ENCODE results near the gene TMEM198.

DNA sequence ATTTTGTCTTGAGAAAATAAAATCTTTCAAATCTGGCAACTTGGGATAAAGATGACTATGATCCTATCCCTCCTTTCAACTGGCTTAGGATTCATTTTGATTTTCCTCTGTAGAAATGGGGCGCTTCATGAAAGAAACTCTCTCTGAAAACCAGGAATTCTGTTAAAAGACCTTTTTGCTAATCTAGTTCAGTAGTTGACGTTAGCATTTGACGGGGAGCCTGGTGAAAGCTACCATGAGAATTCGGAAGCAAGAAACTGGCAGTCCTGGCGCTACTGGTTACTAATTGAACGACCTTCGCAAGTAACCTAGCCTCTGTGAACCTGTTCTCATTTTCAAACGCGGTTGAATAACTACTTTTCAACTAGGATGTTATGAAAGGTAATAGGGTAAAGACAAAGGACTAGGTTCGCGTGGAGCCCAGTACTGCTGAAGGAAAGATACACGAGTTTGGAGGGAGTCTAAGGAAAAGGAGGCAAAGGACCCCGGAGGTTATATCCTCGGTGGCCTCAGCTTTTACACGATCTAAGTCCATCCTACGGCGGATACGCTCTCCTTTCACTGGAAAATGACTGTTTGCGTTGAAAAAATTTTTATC, 53.2 kb downstream of the TMEM198 start:
- TF ChIP-seq, protein P1, sequence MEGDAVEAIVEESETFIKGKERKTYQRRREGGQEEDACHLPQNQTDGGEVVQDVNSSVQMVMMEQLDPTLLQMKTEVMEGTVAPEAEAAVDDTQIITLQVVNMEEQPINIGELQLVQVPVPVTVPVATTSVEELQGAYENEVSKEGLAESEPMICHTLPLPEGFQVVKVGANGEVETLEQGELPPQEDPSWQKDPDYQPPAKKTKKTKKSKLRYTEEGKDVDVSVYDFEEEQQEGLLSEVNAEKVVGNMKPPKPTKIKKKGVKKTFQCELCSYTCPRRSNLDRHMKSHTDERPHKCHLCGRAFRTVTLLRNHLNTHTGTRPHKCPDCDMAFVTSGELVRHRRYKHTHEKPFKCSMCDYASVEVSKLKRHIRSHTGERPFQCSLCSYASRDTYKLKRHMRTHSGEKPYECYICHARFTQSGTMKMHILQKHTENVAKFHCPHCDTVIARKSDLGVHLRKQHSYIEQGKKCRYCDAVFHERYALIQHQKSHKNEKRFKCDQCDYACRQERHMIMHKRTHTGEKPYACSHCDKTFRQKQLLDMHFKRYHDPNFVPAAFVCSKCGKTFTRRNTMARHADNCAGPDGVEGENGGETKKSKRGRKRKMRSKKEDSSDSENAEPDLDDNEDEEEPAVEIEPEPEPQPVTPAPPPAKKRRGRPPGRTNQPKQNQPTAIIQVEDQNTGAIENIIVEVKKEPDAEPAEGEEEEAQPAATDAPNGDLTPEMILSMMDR (IDR thresholded peaks at IDR 0.05) = no peak
- no peak for TF ChIP-seq ZFX (IDR thresholded peaks at IDR 0.05; ENCODE audit: borderline replicate concordance)
